CD1c-positive myeloid dendritic cell (primary cell): ENCODE data around the gene PKN1.

Experiments
- DNase-seq: peaks from one replicate; pipeline ENCODE4 v3.0.0-alpha.2; 2016; ENCODE audit errors: extremely low spot score

The PKN1 gene

DNA sequence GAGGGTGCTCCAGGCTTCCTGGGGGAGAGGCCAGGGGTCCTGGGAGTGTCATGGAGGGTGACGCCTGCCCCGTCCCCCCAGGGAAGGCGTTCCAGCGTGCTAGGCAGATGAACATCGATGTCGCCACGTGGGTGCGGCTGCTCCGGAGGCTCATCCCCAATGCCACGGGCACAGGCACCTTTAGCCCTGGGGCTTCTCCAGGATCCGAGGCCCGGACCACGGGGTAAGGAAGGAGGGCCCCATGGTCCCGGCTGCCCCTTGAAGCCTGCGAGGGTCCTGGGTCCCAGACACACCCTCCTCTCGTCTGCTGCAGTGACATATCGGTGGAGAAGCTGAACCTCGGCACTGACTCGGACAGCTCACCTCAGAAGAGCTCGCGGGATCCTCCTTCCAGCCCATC lies 30.6 kb downstream of the PKN1 start:
- DNase-seq, result no peak

- DNase-seq, result no peak
Observed at GRCh38 chr19:14467391-14467790, 34.3 kb downstream of the PKN1 start.

DNA sequence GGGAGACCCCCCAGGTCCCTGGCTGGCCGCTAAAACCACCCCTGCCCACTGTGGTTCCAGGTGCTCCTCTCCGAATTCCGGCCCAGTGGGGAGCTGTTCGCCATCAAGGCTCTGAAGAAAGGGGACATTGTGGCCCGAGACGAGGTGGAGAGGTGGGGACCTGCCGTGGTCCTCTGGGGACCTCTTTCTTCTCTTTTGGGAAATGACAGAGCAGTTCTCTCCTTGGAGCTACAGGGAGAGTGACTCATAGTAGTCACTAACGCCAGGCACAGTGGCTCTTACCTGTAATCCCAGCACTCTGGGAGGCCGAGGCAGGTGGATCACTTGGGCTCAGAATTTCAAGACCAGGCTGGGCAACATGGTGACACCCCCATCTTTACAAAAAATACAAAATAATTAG lies 34.7 kb downstream of the PKN1 start:
- DNase-seq, result no peak

GRCh38 chr19:14470031-14470876 lies 37.1 kb downstream of the PKN1 start:
- no peak for DNase-seq

GRCh38 chr19:14471436-14472187 lies 38.5 kb downstream of the PKN1 start:
- no peak for DNase-seq

GRCh38 chr19:14472202-14472938 lies 39.3 kb downstream of the PKN1 start:
- peak; percentile 83 for DNase-seq

GRCh38 chr19:14473073-14473977 lies 40.2 kb downstream of the PKN1 start:
- DNase-seq, result peak; percentile 42

DNA sequence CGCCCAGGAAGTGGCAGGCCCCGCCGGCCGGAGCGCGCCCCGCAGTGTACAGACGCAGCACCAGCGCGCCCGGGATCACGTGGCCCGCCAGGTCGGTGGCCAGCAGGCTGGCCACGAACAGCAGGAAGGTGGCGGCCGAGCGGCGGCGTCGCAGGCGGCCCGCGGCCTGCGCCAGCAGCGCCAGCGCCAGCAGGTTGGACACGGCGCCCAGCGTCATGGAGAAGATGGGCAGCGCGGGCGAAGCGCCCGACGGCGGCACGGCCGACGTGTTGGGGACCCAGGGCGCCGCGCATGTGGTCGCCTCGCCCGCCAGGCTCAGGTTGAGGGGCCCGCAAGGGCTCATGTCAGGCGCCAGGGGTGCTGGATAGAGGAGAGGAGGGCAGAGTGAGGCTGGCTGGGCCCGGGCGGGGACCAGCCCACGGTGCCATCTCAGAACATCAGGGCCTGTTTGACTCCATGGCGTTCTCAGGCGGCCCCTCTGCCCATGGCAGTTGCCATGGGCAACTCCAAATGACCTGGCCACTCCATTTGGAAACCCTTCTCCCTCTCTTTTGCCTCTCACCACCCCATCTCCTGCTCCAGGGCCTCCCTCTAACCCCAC lies 41.0 kb downstream of the PKN1 start:
- no peak for DNase-seq

DNA sequence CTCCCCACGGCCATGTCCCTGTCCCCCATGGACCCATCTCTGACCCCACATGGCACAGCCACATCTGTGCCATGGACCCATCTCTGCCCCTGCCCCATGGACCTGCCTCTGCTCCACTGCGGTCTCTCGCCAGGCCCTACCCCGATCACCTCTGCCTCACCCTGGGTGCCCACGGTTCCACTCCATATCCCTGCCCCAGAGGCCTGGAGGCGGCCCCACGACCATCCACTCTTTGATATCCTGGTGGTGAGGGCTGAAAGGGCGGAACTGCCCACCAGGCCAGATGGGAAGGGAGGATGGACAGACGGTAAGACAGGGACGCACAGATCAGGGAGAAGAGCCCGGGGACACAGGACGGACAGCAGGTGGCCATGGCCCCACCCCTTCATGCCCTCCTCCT lies 41.7 kb downstream of the PKN1 start:
- DNase-seq, result no peak

- peak; percentile 36 for DNase-seq
Observed at GRCh38 chr19:14475251-14476073, 42.4 kb downstream of the PKN1 start, which contains the start of gene PTGER1. Gene PTGER1, minus strand, starts transcription at chr19:14475354. Its CDS starts 1,034 bp downstream, at chr19:14474320.

- no peak for DNase-seq
Observed at GRCh38 chr19:14476327-14476672, 43.2 kb downstream of the PKN1 start.

- peak; percentile 53 for DNase-seq
Observed at GRCh38 chr19:14476673-14477401, 43.7 kb downstream of the PKN1 start.

DNA sequence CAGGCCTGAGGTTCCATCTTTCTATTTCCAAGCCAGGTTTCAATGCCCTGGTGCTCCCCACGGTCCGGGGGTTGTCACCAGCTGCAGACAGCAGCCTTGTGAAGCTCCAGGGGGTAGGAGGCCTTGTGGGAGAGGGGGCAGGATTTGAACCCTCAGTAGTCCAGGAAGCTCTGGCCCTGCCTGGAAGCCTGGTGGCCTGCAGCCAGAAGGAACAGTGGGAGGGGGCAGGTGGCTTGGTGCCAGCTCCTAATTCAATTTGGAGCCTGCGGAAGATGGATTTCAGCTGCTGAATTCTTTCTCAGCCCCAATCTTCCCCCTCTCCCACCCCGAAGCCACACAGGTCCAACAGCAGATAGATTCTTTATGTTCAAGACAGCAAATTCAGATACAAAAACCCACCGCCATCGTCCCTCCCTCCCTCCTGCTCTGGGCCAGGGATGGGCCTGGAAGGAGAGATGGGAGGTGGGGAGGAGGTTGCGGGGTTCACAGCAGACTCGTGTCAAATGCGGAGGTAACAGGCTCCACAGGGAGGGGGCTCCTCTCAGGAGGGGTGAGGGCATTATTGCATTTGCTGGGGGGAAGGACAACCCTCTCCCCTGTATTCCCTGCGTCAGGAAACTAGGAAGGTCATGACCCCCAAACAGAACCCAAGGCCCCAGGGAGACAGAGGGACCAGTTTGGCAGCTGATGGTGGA lies 44.5 kb downstream of the PKN1 start:
- no peak for DNase-seq

DNA sequence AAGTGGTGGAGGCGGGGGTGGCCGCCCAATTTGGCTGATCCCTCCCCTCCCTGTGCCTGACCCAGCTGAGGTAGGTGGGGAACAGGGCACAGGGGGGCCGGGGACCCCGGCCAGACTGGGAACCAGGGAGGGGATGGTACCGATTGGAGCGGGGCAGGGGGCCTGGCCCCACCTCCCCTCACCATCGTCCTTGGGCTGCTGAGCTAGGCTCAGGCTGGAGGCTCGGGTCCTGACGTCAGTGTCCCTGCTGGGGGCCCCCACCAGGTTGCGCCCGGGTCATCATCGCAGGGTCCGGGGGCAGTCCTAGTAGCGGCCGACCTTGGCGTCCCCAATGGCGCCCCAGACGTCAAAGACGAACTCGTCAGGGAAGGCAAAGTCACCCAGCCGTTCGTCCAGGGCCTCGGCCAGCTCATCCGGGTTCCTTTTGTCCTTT lies 45.0 kb downstream of the PKN1 start:
- no peak for DNase-seq

DNA sequence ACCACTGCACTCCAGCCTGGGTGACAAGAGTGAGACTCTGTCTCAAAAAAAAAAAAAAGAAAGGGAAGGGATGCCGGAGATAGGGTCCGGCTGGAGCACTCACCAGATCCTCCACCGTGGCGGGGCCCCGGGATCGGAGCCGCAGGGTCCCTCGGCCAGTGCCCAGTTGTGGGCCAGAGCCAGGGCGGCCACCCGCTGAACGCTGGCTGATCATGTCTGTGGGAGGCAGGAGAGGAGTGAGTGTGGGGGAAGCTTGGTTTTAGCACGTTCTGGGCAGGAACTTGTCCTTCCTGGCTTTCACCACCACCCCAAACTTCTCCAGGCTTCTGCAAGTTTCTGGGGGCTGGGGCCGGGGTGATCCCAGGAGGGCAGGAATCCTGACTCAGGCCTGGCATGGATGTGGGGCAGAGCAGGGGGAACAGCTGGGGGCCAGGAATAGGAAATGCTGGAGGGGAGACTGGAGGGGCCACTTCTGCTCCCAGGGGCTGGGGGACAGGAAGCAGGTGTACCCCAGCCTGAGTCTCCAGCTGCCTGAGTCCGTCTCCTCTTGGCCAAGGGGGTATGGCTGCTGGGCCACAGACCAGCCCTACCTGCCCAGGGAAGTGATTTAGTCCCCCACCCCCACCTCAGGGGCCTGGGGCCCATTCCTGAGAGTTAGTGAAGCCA lies 46.3 kb downstream of the PKN1 start:
- DNase-seq, result no peak

- peak; percentile 77 for DNase-seq
Observed at GRCh38 chr19:14479975-14480699, 47.0 kb downstream of the PKN1 start.

DNA sequence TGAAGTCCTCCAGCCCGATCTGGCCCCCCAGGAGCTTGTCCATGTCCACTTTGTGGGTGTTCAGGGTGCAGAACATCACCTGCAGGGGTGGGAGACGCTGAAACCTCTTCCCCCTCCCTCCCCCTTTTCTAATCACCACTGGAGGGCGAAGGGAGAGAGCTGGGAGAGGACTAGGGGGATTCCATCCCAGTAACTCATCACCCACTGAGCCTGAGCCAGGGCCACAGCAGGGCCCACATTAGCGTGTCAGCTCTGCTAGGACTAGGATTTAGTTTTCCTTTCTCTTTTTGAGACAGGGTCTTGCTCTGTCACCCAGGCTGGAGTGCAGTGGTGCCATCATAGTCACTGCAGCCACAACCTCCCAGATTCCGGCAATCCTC lies 47.6 kb downstream of the PKN1 start:
- DNase-seq, result no peak
